Liver (tissue), 9 donors: ENCODE data around the gene SEBOX. TPM values are rescaled to one million over a fixed set of nuclear protein-coding genes. Genes with fewer than 3 reads are reported as not detected.

Source experiments
- DNase-seq: peaks from one replicate; pipeline ENCODE4 v3.0.0-alpha.2; 2017; ENCODE audit warnings: low spot score
- H3K27ac ChIP-seq, 2 donors: one replicate each; pipeline ENCODE4 v1.7.0; 2013; ENCODE audit warnings: inconsistent platforms in 2 of 2, low read length in 2 of 2, control low read depth in 1 of 2, low read depth in 1 of 2, mild to moderate bottlenecking in 1 of 2
- H3K27me3 ChIP-seq, 4 donors: one replicate each; pipeline versions ENCODE4 v1.6.1 to v1.7.0; 2013; ENCODE audit warnings: low read length in 3 of 4, inconsistent platforms in 1 of 4, mild to moderate bottlenecking in 1 of 4, moderate library complexity in 1 of 4; ENCODE audit not compliant: control insufficient read depth in 4 of 4, insufficient read depth in 4 of 4
- H3K36me3 ChIP-seq, 4 donors: one replicate each; pipeline versions ENCODE4 v1.6.1 to v1.7.0; 2013; ENCODE audit warnings: low read length in 3 of 4, mild to moderate bottlenecking in 3 of 4, low read depth in 1 of 4, moderate library complexity in 1 of 4; ENCODE audit not compliant: control insufficient read depth in 4 of 4, insufficient read depth in 3 of 4
- H3K4me1 ChIP-seq, 4 donors: one replicate each; pipeline versions ENCODE4 v1.6.1 to v1.7.0; 2013; ENCODE audit warnings: low read length in 3 of 4, mild to moderate bottlenecking in 3 of 4, moderate library complexity in 1 of 4; ENCODE audit not compliant: control insufficient read depth in 4 of 4, insufficient read depth in 4 of 4
- H3K4me3 ChIP-seq, 3 donors: one replicate each; pipeline versions ENCODE4 v1.6.1 to v1.7.0; 2013; ENCODE audit warnings: low read length in 3 of 3, control low read depth in 1 of 3, low read depth in 1 of 3, mild to moderate bottlenecking in 1 of 3
- H3K9ac ChIP-seq, 2 donors: one replicate each; pipeline ENCODE4 v1.7.0; 2013; ENCODE audit warnings: low read length in 2 of 2, mild to moderate bottlenecking in 2 of 2, moderate library complexity in 2 of 2, control low read depth in 1 of 2, low read depth in 1 of 2
- H3K9me3 ChIP-seq, 4 donors: one replicate each; pipeline versions ENCODE4 v1.6.1 to v1.7.0; 2013; ENCODE audit warnings: low read length in 3 of 4; ENCODE audit not compliant: control insufficient read depth in 4 of 4
- FOXA1 ChIP-seq: IDR thresholded peaks from 2 replicates; pipeline ENCODE4 v1.6.1; 2016; ENCODE audit warnings: antibody characterized with exemption
- FOXA2 ChIP-seq: IDR thresholded peaks from 2 replicates; pipeline ENCODE4 v1.6.1; 2016; ENCODE audit warnings: antibody characterized with exemption
- GABPA ChIP-seq, 2 donors: IDR thresholded peaks in 1 of 2; conservative IDR thresholded peaks in 1 of 2; 2 replicates each; pipeline ENCODE4 v1.6.1; 2016; ENCODE audit warnings: antibody characterized with exemption in 2 of 2, mild to moderate bottlenecking in 1 of 2, moderate library complexity in 1 of 2
- HNF4G ChIP-seq: IDR thresholded peaks from 2 replicates; pipeline ENCODE4 v1.6.1; 2016; ENCODE audit warnings: antibody characterized with exemption
- NR2F2 ChIP-seq: IDR thresholded peaks from 2 replicates; pipeline ENCODE4 v1.6.1; 2016; ENCODE audit warnings: antibody characterized with exemption
- RAD21 ChIP-seq, 2 donors: IDR thresholded peaks; 2 replicates each; pipeline ENCODE4 v1.6.1; 2016; ENCODE audit warnings: antibody characterized with exemption in 2 of 2, mild to moderate bottlenecking in 2 of 2
- RXRA ChIP-seq, 2 donors: IDR thresholded peaks; 2 replicates each; pipeline ENCODE4 v1.6.1; 2017 to 2018; ENCODE audit warnings: antibody characterized with exemption in 2 of 2, mild to moderate bottlenecking in 1 of 2
- SP1 ChIP-seq: IDR thresholded peaks from 2 replicates; pipeline ENCODE4 v1.6.1; 2018; ENCODE audit warnings: antibody characterized with exemption, mild to moderate bottlenecking
- TAF1 ChIP-seq: conservative IDR thresholded peaks from 2 replicates; pipeline ENCODE4 v1.6.1; 2016; ENCODE audit warnings: antibody characterized with exemption, mild to moderate bottlenecking
- YY1 ChIP-seq: IDR thresholded peaks from 2 replicates; pipeline ENCODE4 v1.6.1; 2016; ENCODE audit warnings: antibody characterized with exemption, mild to moderate bottlenecking
- WGBS: extraction: QIAGEN DNeasy Blood & Tissue Kit; methylation state at CpG from one replicate; pipeline ENCODE4 v1.1.7; 2013; 5-methylcytosine and 5-hydroxymethylcytosine counted together
- polyA plus RNA-seq, 2 donors: library from polyadenylated mRNA; stranded (reverse) in 1 of 2; unstranded in 1 of 2; fragments of 200-250 nt in 1 of 2; fragments of >200 nt in 1 of 2; fragmentation: Nextera tagmentation in 1 of 2; extraction: Ambion mirVana in 1 of 2; gene quantifications; one replicate each; pipeline versions ENCODE4 v1.2.1 to v1.2.3, GENCODE V29; 2013 to 2015
- total RNA-seq, 2 donors: library from RNA; depleted of rRNA; stranded (reverse); fragments of >200 nt; gene quantifications; one replicate each; pipeline ENCODE4 v1.2.3, GENCODE V29; 2014
- TF ChIP-seq, protein P1 (sequence below): fragments of 150-350 bp; IDR thresholded peaks from 2 replicates; pipeline ENCODE4 v1.5.1; 2017; ENCODE audit warnings: improper control_type of control experiment, low read depth, low read length; ENCODE audit not compliant: missing input control
- TF ChIP-seq, protein P2 (sequence below): IDR thresholded peaks from 2 replicates; pipeline ENCODE4 v1.6.1; 2016; ENCODE audit warnings: antibody characterized with exemption
- TF ChIP-seq, protein P3 (sequence below): IDR thresholded peaks from 2 replicates; pipeline ENCODE4 v1.6.1; 2016; ENCODE audit warnings: antibody characterized with exemption
- TF ChIP-seq, protein P4 (sequence below): IDR thresholded peaks from 2 replicates; pipeline ENCODE4 v1.6.1; 2016; ENCODE audit warnings: antibody characterized with exemption
- TF ChIP-seq, protein P5 (sequence below): IDR thresholded peaks from 2 replicates; pipeline ENCODE4 v1.6.1; 2016; ENCODE audit warnings: antibody characterized with exemption, mild to moderate bottlenecking
- donor health status: healthy.
- donor health status: healthy.
- donor health status: healthy.
- donor health status: healthy.
- donor health status: healthy.

SEBOX gene
- total and polyA plus RNA-seq, 4 donors = 0.19 to 0.59 TPM; not detected in 2

DNA sequence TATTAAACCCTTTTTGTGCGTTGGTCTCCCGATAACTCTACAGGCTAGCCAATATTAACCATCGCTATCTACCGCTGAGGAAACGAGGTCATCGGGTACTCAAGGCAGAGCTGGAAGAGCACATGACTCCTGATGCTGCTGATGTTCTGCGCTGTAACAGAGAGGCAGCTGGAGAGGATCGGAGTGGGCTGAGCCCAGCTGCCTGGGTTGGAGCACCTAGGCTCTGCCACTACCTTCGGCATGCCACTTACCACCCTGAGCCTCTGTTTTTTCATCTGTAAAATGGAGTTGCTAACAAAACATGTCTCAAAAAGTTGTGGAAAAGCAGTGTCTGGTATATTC, 41.4 kb upstream of the SEBOX start:
- no peak overlapping the region for H3K9ac ChIP-seq
- DNase-seq = no peak
- H3K27ac ChIP-seq = peak overlapping the region in 1 of 2 donors; percentile 64
- H3K9me3 ChIP-seq = no peaks in the 10 kb centered on the region
- peaks cover 0 to 19% (median 13%) of the 10 kb centered on the region in 4 donors for H3K36me3 ChIP-seq
- TF ChIP-seq, protein P1, sequence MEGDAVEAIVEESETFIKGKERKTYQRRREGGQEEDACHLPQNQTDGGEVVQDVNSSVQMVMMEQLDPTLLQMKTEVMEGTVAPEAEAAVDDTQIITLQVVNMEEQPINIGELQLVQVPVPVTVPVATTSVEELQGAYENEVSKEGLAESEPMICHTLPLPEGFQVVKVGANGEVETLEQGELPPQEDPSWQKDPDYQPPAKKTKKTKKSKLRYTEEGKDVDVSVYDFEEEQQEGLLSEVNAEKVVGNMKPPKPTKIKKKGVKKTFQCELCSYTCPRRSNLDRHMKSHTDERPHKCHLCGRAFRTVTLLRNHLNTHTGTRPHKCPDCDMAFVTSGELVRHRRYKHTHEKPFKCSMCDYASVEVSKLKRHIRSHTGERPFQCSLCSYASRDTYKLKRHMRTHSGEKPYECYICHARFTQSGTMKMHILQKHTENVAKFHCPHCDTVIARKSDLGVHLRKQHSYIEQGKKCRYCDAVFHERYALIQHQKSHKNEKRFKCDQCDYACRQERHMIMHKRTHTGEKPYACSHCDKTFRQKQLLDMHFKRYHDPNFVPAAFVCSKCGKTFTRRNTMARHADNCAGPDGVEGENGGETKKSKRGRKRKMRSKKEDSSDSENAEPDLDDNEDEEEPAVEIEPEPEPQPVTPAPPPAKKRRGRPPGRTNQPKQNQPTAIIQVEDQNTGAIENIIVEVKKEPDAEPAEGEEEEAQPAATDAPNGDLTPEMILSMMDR = no peak
- TF ChIP-seq, protein P2, sequence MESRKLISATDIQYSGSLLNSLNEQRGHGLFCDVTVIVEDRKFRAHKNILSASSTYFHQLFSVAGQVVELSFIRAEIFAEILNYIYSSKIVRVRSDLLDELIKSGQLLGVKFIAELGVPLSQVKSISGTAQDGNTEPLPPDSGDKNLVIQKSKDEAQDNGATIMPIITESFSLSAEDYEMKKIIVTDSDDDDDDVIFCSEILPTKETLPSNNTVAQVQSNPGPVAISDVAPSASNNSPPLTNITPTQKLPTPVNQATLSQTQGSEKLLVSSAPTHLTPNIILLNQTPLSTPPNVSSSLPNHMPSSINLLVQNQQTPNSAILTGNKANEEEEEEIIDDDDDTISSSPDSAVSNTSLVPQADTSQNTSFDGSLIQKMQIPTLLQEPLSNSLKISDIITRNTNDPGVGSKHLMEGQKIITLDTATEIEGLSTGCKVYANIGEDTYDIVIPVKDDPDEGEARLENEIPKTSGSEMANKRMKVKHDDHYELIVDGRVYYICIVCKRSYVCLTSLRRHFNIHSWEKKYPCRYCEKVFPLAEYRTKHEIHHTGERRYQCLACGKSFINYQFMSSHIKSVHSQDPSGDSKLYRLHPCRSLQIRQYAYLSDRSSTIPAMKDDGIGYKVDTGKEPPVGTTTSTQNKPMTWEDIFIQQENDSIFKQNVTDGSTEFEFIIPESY = no peak
- no peak for TF ChIP-seq FOXA2
- no peak for TF ChIP-seq TAF1
- no peak for TF ChIP-seq HNF4G
- no peak for TF ChIP-seq SP1
- TF ChIP-seq GABPA (IDR thresholded peaks at IDR 0.05 in 1 of 2, conservative IDR thresholded peaks at IDR 0.05 in 1 of 2) = no peak
- no peak for TF ChIP-seq RXRA (IDR thresholded peaks at IDR 0.05)
- no peak for TF ChIP-seq FOXA1
- TF ChIP-seq, protein P3, sequence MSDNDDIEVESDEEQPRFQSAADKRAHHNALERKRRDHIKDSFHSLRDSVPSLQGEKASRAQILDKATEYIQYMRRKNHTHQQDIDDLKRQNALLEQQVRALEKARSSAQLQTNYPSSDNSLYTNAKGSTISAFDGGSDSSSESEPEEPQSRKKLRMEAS = no peak
- no peak for TF ChIP-seq RAD21 (IDR thresholded peaks at IDR 0.05)
- TF ChIP-seq, protein P4, sequence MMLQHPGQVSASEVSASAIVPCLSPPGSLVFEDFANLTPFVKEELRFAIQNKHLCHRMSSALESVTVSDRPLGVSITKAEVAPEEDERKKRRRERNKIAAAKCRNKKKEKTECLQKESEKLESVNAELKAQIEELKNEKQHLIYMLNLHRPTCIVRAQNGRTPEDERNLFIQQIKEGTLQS = no peak
- TF ChIP-seq NR2F2 = no peak
- no peak for TF ChIP-seq YY1
- TF ChIP-seq, protein P5, sequence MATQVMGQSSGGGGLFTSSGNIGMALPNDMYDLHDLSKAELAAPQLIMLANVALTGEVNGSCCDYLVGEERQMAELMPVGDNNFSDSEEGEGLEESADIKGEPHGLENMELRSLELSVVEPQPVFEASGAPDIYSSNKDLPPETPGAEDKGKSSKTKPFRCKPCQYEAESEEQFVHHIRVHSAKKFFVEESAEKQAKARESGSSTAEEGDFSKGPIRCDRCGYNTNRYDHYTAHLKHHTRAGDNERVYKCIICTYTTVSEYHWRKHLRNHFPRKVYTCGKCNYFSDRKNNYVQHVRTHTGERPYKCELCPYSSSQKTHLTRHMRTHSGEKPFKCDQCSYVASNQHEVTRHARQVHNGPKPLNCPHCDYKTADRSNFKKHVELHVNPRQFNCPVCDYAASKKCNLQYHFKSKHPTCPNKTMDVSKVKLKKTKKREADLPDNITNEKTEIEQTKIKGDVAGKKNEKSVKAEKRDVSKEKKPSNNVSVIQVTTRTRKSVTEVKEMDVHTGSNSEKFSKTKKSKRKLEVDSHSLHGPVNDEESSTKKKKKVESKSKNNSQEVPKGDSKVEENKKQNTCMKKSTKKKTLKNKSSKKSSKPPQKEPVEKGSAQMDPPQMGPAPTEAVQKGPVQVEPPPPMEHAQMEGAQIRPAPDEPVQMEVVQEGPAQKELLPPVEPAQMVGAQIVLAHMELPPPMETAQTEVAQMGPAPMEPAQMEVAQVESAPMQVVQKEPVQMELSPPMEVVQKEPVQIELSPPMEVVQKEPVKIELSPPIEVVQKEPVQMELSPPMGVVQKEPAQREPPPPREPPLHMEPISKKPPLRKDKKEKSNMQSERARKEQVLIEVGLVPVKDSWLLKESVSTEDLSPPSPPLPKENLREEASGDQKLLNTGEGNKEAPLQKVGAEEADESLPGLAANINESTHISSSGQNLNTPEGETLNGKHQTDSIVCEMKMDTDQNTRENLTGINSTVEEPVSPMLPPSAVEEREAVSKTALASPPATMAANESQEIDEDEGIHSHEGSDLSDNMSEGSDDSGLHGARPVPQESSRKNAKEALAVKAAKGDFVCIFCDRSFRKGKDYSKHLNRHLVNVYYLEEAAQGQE = no peak
- H3K4me1 ChIP-seq = peaks cover 8 to 40% (median 29%) of the 10 kb centered on the region in 4 donors
- no peaks in the 10 kb centered on the region for H3K27me3 ChIP-seq
- 29% methylated on average over 9 of the region's 9 CpGs for WGBS
- peak overlapping the region; percentile 29 to 80 (median 72) for H3K4me3 ChIP-seq
